HL-60/S4 treated with retinoic acid at 250 ng/mL for 4 days and 3 days (cell line): ENCODE results near the gene CPSF4.
"Not testable (repeated sequence)": the region's sequence is repeated elsewhere in the genome, so short reads cannot be mapped to it uniquely, and the experiment has no call there.

ENCODE experiments used
- in situ Hi-C: fragments of 300-500 bp; cut with MboI; formaldehyde crosslinking; loops from 2 replicates; pipeline ENCODE4 v1.7.0; 2022; ENCODE audit warnings: low sequenced_read_pairs

CPSF4 gene

DNA sequence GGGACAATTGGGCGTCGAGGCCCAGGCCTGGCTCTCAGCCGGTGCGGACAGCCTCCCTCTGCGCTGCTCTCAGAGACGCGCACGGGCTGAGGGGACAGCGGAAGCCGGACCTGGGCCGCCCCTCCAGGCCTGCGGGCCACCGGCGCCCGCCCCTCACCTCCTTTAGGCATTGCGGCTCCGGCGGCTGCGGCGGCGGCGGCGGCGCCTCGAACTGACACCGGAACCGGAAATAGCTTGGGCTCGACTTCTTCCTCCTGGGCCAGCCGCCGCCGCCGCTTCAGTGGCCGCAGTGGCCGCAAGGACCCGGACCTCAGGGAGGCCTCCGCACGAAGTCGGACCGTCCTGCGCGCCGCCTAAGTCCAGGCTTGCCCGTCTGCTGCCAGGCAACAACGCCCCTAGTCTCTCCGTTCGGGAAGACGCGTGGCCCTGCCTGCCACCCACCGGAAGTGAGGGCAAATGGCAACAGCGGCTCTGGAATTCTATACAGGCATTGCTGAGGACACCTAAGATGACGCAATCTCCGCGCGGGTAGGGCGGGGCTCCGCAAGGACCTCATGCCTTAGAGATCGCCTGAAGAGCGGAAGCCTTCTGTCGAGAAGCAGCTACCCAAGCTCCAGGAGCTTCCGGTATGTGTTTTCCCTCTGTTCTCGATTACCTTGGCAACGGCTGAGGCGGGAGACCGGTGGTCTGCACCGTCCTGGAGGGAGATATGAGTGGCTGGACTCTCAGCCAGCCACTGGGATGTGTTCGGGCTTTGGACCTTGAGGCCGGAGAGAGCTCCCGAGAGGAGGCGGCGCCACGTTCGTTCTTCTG lies 30.2 kb upstream of the CPSF4 start, which contains the start of the genes BUD31 and PDAP1:
Gene BUD31, plus strand, starts transcription at position 591 of the 813 bp plus-strand sequence. CDS start 2,124 bp downstream, outside the sequence.
Gene PDAP1, minus strand, starts transcription at position 219 of the 813 bp plus-strand sequence. Its CDS starts 49 bp downstream, at position 170.
- in situ Hi-C loops = no loop called here

DNA sequence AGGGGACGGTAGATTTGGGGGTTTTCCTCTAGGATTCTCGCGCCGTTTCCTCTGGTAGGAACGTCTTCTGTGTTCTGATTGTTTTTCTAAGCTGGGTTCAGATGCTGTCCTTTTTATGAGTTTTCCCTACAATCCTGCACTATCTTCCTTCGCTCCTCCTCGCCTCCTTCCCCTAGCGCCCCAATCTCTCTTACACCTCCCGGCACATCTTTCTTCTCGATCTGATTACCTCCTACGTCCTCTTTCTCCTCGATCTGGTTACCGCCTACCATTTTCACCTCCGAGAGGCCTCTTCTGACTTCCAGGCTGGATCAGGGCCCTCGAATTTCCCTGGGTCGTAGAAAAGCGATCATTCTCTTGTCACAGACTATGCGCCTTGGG lies 29.6 kb upstream of the CPSF4 start:
- in situ Hi-C loops = no loop called here

DNA sequence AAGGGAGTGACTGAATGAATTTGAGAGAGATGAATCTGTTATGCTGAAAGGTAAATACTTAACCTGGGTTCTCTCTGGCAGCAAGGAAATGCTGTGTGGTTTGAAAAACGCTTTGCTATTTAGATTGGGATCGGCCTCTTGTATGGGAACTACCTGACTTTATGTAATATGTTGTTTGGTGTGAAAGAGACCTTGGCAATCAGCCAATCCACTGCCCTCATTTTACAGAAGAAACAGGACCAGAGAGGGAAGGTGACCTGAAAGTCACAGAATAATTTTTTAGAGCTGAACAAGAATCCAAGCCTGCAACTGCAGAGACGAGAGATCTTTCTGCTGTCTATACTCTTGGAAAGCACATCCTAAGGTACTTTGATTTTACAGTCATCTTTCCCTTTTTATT lies 28.9 kb upstream of the CPSF4 start:
- in situ Hi-C loops = no loop called here

DNA sequence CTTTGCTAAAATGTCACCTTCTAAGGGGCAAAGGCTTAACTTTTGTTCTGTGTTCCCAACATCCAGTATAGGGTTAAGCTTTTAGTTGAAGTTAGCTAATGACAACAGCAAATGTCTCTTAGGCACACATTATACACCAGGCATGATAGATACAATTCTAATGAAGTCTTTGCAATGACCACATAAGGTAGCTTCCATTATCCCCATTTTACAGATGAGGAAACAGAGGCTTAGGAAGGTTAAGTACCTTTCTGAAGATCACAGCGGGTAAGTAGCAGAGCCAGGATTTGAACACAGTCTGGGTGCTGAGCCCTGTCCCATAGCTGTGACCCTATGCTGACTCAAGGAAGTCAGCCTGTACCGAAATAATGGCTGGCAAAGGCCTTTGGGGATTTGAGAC lies 28.1 kb upstream of the CPSF4 start:
- in situ Hi-C loops = no loop called here

DNA sequence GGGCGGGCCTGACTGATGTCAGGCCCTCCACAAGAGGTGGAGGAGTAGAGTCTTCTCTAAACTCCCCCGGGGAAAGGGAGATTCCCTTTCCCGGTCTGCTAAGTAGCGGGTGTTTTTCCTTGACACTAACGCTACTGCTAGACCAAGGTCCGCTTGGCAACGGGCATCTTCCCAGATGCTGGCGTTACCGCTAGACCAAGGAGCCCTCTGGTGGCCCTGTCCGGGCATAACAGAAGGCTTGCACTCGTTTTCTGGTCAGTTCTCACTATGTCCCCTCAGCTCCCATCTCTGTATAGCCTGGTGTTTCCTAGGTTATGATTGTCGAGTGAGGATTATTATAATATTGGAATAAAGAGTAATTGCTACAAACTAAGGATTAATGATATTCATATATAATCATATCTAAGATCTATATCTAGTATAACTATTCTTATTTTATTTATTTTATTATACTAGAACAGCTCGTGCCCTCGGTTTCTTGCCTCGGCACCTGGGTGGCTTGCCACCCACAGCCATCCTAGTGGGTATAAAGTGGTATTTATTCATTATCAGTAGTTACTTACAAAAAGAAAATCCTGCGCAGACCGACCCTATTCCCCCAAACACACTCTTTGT lies 23.1 kb upstream of the CPSF4 start:
- in situ Hi-C loops = not testable (repeated sequence)

DNA sequence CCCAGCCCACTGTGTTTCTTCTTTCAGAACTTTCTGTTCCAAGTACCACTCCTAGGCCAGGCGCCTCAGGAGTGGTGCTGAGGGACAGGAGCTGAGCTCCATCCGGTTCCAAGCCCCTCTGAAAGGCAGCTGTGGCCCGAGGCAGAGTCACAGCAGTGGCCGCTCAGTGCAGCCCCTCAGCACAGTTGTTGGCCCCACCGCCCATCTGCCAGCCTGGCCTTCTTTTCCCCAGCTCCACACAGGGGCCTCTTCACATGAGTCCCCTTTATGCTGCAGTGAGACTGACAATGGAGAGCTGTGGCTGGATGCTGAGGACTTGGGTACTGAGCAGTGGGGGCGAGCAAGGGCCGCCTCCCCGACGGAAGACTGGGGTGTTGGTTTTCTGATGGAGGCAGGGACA lies 20.5 kb upstream of the CPSF4 start:
- in situ Hi-C loops = no loop called here

DNA sequence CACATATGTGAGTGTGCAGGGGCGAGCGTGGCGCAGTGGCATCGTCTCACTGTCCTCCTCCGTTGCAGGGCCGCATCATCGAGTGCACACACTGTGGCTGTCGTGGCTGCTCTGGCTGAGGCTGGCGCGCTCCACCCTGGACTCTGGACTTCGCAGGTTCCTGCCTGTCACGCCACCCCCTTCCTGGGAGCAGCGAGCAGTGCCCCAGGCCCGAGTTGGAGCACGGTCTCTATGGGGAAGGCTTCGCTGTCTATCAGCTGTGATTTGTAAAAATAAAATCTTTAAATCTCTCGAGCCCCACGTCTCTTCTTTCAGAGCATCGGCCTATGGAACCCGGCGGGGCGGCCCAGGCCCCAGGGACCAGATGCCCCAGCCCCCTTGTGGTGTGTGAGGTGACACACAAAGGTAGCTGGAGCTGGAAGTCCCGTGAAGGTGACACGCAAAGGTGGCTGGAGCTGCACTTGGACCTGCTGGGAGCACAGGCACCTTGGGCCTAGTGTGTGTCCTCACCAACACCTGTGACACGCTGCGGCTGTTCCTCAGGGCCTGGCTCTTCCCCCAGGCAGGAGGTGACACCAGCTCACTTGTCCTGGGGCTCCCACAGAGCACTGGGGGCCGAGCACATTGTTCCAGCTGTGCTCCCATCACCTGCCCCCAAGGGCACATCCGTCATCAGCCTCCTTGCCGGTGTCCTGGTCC lies 19.3 kb upstream of the CPSF4 start:
- in situ Hi-C loops = no loop called here

DNA sequence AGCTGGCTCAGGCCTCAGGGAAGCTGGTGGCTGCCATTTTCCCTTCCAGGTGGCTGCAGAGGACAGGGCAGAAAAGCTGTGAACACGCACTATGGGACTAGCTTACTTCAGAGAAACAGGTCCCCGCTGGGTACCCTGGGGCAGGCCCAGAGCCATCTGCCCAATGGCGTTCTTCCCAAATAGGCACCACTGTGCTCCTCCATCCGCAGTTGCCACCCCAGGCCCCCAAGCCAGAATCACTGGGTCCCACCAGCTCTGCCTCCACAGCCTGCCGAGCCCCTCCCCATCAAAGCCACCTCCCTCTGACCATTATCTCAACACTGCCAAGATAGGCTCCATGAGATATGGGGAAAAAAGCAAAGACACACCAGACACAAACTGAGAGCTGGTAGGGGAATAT lies 18.5 kb upstream of the CPSF4 start:
- in situ Hi-C loops = no loop called here

DNA sequence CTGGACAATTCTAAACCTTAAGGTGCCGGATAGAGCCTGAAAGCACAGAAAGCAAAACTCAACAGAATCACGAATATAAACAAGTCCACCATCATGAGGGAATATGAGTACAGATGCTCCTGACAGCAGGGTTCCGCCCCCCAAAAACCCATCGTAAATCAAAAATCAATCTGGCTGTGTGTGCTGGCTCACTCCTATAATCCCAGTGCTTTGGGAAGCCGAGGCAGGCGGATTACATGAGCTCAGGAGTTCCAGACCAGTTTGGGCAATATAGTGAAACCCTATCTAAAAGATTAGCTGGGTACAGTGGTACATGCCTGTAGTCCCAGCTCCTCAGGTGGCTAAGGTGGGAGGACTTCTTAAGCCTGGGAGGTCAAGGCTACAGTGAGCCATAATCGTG lies 17.8 kb upstream of the CPSF4 start:
- in situ Hi-C loops = no loop called here

DNA sequence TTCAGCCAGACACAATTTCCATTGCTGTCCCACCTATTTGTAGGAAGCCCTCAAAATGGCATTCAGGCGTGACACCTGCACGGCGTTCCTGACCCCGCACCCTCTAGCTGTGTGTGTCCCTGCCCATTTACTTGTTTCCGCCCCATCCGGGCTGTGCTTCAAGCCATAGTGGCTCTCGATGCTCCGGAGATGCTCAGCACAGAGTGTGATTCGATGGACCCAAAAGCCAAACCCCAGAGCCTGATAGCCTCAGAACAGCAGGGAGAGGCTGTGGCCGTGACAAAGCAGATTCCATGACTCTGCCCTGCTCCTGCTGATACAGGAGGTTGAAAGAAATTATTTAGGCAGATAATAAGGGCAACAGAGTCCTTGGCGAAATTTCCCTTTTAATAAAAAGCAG lies 16.6 kb upstream of the CPSF4 start:
- in situ Hi-C loops = no loop called here

DNA sequence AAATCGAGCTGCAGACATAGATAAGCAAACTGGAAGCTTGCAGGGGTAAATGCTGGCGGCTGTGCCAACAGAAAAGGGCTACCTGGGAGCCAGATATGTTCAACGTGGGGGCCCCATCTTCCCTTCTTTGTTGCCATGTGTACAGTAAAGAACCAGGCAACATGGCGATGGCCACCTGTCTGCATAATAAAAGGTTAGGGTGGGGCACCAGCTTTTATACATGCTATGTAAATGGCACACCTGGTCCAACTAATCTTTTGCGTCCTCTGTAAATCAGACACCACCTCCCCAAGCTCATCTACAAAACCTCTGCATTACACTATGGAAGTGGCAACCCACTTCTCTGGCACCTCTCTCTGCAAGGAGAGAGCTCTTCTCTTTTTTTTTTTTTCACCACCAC lies 16.1 kb upstream of the CPSF4 start:
- in situ Hi-C loops = no loop called here

DNA sequence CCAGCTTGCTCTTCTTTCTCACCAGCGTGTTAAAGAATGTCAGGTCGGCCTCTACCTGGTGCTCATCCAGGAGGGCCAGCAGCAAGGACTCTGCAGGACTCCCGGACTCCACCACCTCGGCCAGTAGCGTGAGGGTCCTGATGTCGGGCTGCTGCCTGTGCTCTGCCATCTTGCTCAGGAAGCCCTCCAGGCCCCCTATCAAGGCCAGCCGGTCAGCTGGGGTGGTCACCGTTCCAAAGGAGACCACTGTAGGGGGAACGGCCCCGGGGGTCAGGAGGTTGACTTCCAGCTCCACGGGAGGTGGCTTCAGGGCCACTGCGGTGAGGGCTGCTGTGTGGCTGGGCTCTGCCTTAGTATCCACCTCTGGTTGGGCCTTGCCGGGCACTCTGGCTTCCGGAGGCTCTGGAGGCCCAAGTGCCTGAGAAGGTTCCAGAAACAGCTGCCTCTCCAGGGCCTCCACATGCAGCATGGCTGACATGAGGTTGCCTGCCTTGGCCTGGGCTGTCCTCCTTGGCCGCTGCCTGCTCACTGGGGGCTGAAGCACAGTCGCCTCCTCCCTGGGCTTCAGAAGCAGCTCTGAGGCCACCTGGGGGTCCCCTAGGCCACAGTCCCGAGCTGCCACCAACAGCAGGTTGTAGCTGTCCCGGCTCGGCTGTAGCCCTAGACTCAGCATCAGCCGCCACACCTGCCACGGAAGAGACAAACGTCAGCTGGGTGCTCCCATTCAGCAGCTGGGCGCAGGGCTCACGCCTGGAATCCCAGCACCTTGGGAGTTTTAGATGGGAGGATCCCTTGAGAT lies 13.6 kb upstream of the CPSF4 start:
- in situ Hi-C loops = no loop called here

DNA sequence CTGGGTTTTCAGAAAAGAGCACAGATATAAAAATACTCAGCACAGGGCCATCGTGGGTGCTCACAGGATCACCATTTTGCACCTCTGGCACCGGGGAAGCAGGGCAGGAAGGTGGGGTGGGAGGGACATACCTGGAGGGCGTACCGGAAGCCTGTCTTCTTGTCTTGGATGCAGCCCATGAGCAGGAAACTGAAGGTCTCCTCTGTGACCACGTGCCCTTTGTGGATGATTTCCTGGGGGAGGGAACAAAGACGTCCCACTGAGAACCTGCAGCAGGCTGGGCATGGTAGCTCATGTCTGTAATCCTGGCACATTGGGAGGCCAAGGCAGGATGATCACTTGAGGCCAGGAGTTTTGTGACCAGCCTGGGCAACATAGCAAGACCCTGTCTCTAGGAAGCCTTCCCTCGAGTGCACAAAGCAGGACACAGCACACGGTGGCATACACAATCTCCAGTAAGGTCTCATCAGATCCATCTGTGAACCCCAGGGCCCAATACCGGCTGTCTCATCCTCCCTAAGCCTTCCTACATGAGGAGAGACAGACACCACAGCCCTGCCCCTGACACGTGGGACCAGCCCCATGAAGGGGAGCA lies 9.7 kb upstream of the CPSF4 start:
- in situ Hi-C loops = no loop called here

DNA sequence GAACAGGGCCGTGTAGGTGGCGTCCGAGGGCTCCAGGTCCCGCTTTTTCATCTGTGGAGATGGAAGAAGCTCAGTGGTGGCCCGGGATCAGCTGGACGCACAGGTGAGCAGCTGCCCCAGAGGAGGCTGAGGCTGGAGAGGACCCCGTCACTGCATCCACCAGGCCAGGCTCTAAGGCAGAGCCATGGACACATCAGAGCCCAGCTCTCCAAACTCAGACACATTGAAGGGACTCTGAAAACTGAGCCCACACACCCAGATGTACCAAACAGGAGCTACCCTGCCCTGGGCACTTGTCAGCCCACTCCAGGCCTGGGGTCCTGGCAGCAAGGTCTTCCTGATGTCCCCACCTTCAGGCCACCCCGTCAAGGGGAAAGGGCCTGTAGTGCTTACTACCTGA lies 9.0 kb upstream of the CPSF4 start:
- in situ Hi-C loops = no loop called here

DNA sequence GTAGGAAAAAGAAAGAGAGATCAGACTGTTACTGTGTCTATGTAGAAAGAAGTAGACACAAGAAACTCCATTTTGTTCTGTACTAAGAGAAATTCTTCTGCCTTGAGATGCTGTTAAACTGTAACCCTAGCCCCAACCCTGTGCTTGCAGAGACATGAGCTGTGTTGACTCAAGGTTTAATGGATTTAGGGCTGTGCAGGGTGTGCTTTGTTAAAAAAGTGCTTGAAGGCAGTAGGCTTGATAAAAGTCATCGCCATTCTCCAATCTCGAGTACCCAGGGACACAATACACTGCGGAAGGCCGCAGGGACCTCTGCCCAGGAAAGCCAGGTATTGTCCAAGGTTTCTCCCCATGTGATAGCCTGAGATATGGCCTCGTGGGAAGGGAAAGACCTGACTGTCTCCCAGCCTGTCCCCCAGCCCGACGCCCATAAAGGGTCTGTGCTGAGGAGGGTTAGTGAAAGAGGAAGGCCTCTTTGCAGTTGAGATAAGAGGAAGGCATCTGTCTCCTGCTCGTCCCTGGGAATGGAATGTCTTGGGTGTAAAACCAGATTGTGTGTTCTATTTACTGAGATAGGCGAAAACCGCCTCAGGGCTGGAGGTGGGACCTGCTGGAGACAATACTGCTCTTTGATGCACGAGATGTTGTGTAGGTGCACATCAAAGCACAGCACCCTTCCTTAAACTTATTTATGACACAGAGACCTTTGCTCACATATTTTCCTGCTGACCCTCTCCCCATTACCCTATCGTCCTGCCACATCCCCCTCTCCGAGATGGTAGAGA lies 6.8 kb upstream of the CPSF4 start:
- in situ Hi-C loops = not testable (repeated sequence)

DNA sequence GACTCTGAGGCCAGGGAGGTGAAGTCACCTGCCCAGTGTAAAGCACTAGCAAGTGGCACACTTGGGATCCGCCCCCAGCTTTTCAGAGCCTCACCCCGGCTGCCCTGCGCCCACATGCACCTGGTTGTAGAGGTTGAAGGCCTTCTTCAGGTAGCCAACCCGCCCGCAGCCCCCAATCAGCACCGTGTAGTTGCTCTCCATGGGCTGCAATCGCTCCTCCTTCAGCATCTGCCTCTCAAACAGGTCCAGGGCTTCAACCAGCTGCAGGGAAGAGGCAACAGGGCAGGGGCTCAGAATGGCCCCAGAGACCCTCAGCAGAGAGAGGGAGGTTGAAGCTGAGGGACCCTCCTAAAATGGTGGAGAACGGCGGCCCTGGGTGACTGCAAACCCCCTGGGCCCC lies 5.6 kb upstream of the CPSF4 start:
- in situ Hi-C loops = no loop called here

DNA sequence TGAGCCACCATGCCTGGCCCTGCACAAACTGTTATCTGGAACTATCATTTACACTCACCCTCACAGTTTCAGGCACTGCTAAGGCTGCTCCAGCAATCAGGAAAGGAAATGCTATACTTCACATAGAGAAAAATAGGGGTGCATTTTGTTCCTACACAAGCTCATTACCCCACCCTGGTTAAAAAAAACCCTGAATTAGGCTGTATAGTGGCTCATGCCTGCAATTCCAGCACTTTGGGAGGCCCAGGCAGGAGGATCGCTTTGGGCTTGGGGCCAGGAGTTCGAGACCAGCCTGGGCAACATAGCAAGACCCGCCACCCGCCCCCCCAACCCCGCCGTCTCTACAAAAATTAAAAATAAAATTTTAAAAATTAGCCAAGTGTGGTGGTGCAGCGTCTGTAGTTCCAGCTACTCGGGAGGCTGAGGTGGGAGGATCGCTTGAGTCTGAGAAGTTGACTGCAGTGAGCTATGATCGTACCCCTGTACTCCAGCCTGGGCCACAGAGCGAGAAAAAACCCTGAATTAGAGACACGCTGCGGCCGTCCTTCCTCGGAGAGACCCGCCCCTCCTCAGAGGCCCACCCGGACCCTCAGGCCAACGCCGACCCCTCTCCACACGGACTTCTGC lies 684 bp upstream of the CPSF4 start:
- in situ Hi-C loops = no loop called here

DNA sequence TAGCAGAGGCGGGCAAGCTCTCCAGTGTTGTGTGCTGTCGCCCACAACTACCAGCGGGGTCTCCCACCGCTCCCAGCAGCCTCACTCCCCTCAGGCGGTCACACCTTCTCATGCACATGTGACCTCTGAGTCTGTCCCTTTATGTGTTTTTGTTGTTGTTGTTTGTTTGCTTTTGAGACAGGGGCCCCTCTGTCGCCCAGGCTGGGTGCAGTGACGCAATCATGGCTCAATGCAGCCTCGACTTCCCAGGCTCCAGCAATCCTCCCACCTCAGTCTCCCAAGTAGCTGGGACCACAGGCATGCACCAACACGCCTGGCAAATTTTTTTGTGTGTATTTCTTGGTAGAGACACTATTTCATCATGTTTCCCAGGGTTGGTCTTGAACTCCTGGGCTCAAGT lies 1.5 kb downstream of the CPSF4 start:
- in situ Hi-C loops = no loop called here

DNA sequence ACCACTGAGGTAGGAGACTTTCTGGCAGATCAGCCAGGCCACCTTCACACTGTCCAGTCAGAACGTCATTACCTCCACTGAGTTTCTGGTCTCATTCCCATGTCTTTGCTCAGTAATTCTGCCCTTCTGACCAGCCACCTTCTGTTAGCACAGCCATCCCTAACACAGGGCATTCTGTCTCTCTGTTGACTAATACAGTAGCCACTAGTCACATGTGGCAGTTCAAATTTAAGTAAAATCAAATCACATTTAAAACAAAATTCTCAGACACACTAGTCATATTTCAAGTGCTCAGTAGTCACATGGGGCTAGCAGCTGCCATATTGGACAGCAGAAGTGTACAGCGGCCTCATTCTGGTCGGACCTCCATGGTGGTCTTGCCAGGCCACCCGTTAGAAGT lies 7.4 kb downstream of the CPSF4 start:
- in situ Hi-C loops = no loop called here
